22Rv1 (cell line): ENCODE results near the gene LITAF.
"Not testable (repeated sequence)": the region's sequence is repeated elsewhere in the genome, so short reads cannot be mapped to it uniquely, and the experiment has no call there.

Experiments
- H3K27ac ChIP-seq: fragments of 450-650 bp; 2 replicates; pipeline ENCODE4 v1.5.1; 2017
- ZFX ChIP-seq: fragments of 450-650 bp; IDR thresholded peaks from 2 replicates; pipeline ENCODE4 v1.6.1; 2017; ENCODE audit warnings: antibody characterized with exemption, borderline replicate concordance
- TF ChIP-seq, protein P1 (sequence below): fragments of 450-650 bp; IDR thresholded peaks from 2 replicates; pipeline ENCODE4 v1.5.1; 2017; ENCODE audit warnings: mild to moderate bottlenecking

The LITAF gene

DNA sequence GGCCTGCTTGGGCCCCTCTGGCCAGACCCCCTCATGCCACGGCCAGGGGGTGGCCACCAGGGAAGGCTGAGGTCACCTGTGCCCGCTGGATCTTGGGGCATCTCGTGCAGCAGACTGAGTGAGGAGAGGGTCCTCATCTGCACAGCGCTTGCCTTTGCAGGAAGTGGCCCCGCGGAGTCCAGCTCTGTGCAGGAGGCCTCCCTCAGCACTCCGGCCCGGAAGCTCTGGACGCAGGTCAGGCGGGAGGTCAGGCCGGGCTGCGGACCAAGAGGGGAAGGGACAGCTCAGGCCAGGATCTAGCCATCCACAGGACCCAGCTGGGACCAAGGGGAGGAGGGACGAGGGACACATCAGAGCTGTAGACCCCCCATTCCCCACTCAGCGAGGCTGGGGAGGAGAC is 72.4 kb downstream of the LITAF start:
- no peak overlapping the region for H3K27ac ChIP-seq
- no peak for TF ChIP-seq ZFX
- TF ChIP-seq, protein P1, sequence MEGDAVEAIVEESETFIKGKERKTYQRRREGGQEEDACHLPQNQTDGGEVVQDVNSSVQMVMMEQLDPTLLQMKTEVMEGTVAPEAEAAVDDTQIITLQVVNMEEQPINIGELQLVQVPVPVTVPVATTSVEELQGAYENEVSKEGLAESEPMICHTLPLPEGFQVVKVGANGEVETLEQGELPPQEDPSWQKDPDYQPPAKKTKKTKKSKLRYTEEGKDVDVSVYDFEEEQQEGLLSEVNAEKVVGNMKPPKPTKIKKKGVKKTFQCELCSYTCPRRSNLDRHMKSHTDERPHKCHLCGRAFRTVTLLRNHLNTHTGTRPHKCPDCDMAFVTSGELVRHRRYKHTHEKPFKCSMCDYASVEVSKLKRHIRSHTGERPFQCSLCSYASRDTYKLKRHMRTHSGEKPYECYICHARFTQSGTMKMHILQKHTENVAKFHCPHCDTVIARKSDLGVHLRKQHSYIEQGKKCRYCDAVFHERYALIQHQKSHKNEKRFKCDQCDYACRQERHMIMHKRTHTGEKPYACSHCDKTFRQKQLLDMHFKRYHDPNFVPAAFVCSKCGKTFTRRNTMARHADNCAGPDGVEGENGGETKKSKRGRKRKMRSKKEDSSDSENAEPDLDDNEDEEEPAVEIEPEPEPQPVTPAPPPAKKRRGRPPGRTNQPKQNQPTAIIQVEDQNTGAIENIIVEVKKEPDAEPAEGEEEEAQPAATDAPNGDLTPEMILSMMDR: no peak

DNA sequence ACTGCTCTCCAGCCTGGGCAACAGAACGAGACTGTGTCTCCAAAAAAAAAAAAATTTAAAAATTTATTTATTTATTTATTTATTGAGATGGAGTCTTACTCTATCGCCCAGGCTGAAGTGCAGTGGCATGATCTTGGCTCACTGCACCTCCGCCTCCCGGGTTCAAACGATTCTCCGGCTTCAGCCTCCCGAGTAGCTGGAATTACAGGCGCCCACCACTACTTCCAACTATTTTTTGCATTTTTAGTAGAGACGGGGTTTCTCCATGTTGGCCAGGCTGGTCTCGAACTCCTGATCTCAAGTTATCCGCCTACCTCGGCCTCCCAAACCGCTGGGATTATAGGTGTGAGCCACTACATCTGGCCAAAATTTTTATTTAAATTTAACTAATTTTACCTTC is 73.4 kb downstream of the LITAF start:
- H3K27ac ChIP-seq: not testable (repeated sequence)

DNA sequence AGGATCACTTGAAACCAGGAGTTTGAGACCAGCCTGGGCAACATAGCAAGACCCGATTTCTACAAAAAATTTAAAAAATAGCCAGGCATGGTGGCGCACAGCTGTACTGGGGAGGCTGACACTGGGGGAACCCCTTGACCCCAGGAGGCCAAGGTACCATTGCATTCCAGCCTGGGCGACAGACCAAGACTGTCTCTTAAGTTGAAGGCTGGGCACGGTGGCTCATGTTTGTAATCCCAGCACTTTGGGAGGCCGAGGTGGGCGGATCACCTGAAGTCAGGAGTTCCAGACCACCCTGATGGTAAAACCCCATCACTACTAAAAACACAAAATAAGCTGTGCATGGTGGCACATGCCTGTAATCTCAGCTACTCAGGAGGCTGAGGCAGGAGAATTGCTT is 74.9 kb downstream of the LITAF start:
- no peak overlapping the region for H3K27ac ChIP-seq
- TF ChIP-seq, protein P1: no peak
- TF ChIP-seq ZFX: no peak

DNA sequence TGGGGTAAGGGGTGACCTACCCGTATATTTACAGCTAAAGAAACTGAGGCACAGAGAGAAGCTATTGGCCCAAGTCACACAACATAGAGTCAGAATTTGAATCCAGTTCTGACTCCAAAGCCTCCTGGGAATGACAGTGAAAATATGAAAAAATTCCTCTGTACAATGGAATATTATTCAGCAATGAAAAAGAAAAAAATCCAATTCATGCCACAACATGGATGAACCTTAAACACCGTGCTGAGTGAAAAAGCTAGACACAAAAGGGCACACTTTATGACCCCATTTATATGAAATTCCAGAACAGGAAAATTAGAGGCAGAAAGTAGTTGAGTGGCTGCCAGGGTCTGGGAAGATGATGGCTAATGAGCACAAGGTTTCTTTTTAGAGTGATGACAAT is 75.4 kb downstream of the LITAF start:
- no peak for TF ChIP-seq ZFX
- TF ChIP-seq, protein P1: no peak
- no peak overlapping the region for H3K27ac ChIP-seq

DNA sequence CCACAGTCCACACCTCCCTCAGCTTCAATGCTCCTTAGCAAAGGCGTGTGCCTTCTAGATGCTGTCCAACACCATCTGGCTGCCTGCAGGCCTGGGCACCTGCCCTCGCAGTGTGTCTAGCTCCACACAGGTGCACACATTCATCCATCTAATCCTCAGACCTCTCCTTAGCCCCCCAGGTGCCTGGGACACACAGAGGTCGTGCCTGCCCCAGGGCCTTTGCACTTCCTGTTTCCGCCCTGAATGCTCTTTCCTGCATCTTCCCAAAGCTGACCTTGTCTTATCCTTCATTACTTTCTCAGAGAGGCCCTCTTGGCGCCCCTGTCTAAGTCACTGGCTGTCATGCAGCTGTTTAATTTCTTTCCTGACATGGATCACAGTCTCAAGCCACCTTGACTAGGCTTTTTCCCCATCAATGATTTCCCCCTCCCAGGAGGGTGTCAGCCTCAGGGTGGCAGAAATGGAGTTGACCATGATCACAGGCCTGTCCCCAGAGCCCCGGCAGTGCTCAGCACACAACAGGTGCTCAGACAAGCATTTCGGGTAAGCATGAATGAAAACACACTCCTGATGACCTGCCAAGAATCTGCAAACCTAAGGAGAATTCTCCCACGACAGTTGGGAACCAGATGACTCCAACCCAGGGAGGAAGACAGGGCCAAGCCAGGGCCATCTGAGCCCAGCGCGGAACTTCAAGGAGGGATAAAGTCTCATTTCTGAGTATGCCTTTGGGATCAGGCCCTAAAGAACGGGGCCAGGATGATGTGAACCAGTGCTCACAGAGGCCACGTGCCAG is 76.3 kb downstream of the LITAF start:
- TF ChIP-seq, protein P1: no peak
- no peak for TF ChIP-seq ZFX
- H3K27ac ChIP-seq: no peak overlapping the region

DNA sequence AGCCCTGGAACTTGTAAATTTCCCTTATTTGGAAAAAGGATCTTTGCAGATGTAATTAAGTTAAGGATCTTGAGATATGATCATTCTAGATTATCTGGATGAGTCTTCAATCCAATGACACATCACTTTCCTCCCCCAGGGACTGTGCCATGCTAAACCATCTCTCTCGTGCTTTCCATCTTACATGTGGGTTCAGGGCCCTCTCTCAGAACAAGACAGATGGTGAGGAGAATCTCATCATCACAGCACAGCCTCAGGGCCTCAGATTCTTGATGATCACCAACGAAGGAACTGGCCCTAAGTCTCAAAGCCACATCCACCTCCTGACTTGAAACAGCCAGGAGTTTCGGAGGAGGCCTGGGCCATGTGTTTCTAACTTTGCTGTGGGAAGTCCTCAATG is 78.7 kb downstream of the LITAF start:
- TF ChIP-seq ZFX: no peak
- TF ChIP-seq, protein P1: no peak
- H3K27ac ChIP-seq: no peak overlapping the region

DNA sequence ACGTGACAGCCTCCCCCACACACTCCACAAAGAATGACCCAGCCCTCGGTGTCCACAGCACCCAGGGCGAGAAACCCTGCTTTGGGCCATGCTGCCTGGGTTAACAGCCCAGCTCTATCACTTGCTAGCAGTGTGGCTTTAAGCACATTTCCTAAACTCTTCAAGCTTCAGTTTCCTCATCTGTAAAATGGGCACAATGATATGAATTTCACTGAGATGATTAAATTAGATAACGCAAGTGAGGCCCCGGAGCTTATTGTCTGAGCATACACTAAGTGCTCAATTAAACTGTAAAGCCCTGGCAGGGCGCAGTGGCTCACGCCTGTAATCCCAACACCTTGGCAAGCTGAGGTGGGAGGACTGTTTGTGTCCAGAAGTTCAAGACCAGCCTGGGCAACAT is 79.4 kb downstream of the LITAF start:
- TF ChIP-seq ZFX: no peak
- TF ChIP-seq, protein P1: no peak
- H3K27ac ChIP-seq: no peak overlapping the region

DNA sequence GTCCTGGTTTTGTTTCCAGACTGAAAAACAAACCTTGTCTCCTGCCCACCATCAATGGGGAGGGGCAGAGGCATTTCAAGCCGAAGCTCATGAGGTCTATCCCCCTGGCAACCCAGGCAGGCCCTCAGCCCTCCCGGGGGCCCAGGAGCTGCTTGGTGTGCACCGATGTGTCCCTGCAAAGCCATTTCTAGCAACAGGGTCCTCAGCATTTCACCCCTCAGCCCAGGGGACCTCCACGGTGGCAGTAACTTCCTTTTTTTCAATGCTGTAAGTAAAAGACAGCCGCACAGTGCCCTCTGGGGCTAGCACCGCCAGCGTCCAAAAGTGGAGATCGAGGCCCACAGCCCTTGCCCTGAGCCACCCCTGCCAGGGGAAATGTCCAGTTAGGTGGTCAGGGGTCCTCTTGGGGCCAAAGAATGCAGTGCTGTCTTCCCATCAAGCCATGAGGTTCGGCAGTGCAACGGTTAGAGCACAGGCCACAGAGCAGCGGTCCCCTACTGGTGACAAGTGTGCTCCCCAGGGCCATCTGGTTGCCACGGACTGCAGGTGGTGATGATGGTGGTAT is 79.9 kb downstream of the LITAF start:
- no peak overlapping the region for H3K27ac ChIP-seq
- TF ChIP-seq, protein P1: no peak
- TF ChIP-seq ZFX: no peak

DNA sequence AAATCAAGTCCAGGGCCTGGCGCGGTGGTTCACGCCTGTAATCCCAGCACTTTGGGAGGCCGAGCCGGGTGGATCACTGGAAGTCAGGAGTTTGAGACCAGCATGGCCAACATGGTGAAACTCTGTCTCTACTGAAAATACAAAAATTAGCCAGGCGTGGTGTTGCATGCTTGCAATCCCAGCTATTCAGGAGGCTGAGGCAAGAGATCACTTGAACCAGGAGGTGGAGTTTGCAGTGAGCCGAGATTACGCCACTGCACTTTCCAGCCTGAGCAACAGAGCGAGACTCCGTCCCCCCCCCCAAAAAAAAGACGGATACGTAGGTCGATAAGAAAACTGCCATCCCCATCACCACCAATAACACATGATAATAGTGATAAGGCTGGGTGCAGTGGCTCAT is 82.5 kb downstream of the LITAF start:
- H3K27ac ChIP-seq: not testable (repeated sequence)
